ENCODE results near the gene ADAMTS14.

GRCh38 chr10:70737250-70737649 lies 64.9 kb downstream of the ADAMTS14 start:
- no peak for TF ChIP-seq POLR2A (IDR thresholded peaks at IDR 0.05; ENCODE audit: low read length)
- no peak for TF ChIP-seq GATA1 (IDR thresholded peaks at IDR 0.05; ENCODE audit: low read depth, low read length)

Measured in erythroblast (primary cell).